Uterus (tissue), 2 donors: ENCODE data around the gene ACSL3.

Source experiments
- CTCF ChIP-seq, 4 experiments: fragments of 200-600 bp in 2 of 4; fragments of 450-650 bp in 2 of 4; sonication (generic) in 2 of 4; IDR thresholded peaks; one replicate each; pipeline ENCODE4 v1.5.1; 2016 to 2019; ENCODE audit warnings: antibody characterized with exemption in 4 of 4, mild to moderate bottlenecking in 2 of 4, moderate library complexity in 1 of 4
- POLR2A ChIP-seq, 2 donors: fragments of 450-650 bp; IDR thresholded peaks; one replicate each; pipeline ENCODE4 v1.6.1; 2016; ENCODE audit warnings: antibody characterized with exemption in 2 of 2, mild to moderate bottlenecking in 1 of 2, moderate library complexity in 1 of 2

GRCh38 chr2:222866358-222866960 is 5.6 kb downstream of the ACSL3 start:
- TF ChIP-seq POLR2A (IDR thresholded peaks at IDR 0.05), result no peak
- no peak for TF ChIP-seq CTCF (IDR thresholded peaks at IDR 0.05)
